SKM-1 (cell line): ENCODE measurements around the gene DCUN1D1.

Experiments
- DNase-seq: peaks from one replicate; lab custom pipeline; 2025; ENCODE audit not compliant: unreplicated experiment; lab: John Stamatoyannopoulos, UW

DCUN1D1 gene

DNA sequence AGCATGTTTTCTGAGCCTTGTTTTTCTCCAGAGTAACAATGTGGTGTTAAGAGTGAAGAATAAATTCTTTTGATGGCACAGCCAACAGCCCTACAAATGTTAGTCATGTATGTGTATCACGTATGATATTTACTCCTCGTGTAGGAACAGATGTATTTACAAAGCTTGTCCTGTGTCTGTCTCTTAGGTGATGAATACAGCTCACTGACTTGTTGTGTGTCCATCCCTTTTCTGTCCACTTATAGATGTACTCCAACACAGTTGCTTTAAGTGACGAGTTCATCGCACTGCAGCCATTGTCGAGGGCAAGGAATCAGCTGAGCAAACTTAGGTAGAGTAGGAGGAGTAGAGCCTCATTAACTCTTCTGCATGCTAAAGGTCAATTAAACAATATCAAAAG lies 78.1 kb downstream of the DCUN1D1 start:
- DNase-seq = no peak

DNA sequence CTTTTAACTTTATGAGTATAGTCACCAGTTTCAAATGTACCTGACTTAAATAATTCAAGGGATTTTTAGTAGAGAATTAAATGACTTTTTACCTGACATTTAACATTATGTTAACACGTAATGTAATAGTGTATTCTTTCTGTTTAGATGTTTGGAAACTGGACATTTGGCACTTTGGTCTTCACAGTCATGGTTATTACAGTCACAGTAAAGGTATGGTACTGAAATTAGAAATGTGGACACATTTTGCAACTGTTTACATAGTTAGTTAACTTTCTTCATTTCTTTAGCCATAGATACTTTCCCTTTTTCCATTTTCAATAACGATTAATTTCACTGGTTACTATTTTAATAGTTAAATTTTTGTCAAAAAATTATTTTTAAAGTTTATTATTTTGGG lies 83.8 kb downstream of the DCUN1D1 start:
- no peak for DNase-seq

DNA sequence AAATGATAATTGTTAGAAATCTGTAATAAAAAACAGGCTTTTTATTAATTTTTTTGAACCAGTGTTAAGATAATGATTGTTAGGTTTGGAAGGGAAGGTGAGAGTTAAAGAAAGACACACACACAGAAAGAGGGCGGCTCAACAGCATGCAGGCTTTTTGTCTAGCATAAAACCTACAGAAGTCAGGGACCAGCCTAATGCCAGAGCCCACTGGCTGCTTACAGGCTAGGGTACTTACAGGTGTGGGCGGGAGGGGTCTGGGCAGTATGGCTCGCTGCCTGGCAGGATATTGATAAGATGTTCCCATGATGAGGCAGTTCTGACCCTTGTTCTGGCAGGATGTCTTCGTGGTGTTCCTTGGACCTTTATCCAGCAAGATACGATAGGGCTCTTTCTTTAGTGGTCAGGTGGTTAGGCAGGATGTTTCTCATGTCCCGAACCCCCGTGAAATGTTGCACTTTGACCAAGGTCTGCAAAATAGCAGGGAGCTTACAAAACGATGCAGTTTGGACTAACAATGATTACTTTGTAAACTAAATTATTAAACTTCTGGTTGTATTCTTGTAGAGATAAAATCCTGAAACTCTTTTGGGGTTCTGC lies 84.7 kb downstream of the DCUN1D1 start:
- DNase-seq = no peak

DNA sequence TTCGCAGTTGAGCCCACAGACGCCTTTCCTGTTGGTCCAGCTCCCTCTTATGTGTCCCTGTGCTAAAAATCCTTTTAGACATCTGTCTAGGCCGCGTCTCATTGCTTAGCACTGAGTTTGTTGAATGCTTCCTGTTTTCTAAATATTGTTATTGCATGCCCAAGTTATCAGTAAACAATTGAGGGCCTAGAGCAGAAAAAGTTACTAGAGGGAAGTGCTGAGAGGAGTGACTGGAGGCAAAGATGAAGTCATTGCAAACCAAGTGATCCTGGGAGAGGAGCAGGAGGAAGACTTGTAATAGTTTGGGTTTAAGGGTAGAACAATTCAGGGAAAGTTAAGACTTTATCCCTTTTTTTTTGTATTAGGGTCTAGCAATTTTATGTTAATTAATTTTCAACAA lies 88.1 kb downstream of the DCUN1D1 start:
- no peak for DNase-seq

DNA sequence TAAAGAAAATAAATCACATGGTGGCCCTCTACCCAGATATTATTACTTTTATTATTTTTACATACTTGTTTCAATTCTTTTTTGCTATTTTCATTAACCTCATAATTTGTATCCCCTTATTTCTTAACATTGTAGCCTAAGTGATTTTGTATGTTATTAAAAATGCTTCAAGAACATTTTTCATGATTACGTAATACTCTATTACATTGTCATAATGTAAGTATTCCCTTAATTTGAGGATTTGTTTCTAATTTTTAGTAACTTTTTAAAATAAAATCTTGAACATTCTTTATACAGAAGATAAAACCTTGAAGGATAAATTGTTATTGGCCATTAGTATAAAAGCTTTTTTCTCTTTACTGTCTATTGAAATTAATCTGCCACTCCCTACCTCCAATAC lies 89.0 kb downstream of the DCUN1D1 start:
- DNase-seq = no peak

DNA sequence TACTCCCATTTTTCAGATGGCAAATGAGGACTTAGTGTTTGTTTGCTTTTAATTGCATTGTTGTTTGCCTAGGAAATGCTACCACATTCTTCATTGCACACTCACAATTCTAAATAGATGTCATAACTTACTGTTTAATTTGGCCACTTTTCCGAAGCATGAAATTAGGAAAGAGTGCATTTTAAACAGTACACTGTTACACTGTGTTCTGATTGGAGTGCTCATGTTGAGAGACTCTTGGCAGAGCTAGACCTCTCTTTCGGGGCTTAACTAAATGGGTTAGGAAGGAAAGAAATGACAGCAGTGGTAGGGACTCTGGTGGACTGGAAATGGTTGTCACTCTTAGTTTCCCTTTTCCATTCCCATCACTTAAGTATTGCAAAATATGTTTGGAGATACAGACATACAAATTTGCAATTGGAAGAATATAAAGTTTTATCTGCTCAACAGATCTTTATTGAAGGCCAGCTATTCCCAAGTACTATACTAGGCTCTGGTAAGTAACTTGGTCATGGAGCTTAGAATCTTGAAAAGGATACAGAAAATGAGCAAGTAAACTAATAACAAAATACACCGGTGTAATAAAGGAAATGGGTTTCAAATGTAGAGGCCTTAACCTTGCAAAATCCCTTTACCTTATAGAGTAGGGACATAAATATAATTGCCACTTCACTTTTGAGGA lies 90.2 kb downstream of the DCUN1D1 start:
- no peak for DNase-seq
